ENCODE results near the gene MAL. TPM values are rescaled to one million over a fixed set of nuclear protein-coding genes. Genes with fewer than 3 reads are reported as not detected.

The MAL gene
- total RNA-seq, 4 donors from 2014 or later = 60.0 to 200 (median 121) TPM

DNA sequence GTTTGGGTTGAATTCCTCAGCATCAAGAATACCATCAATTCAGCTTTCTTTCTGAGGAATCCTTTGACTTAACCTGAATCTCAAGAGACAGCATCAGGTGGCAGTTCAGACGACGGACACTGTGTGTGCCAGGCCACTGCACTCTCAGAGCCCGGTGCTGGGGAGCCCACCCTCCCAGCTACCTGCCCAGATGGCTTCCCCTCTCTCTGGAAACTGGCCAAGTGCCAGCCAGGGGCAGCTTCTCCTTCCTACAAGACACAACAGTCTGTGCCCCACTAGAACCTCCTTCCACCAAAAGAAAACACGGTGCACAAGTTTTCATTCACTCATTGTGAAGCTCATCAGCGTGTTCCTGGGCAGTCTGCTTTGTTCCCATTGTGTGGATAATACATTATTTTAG lies 28.5 kb downstream of the MAL start:
- WGBS, 2 donors = 65 to 67% methylated on average over 5 of the region's 5 CpGs
- Histone ChIP-seq H3K27ac (peak overlapping the region in 3 of 4 donors; percentile 14 to 94 (median 91)), H3K4me1 (peaks cover 0 to 38% (median 6%) of the 10 kb centered on the region in 4 donors), H3K9me3 (no peaks in the 10 kb centered on the region), H3K4me3 (no peak overlapping the region), H3K27me3 (no peaks in the 10 kb centered on the region), H3K36me3 (peaks cover 0 to 35% (median 0%) of the 10 kb centered on the region in 3 donors)
- DNase-seq (ENCODE audit: low spot score in 2 of 2) = no peak
- TF ChIP-seq, protein P1, sequence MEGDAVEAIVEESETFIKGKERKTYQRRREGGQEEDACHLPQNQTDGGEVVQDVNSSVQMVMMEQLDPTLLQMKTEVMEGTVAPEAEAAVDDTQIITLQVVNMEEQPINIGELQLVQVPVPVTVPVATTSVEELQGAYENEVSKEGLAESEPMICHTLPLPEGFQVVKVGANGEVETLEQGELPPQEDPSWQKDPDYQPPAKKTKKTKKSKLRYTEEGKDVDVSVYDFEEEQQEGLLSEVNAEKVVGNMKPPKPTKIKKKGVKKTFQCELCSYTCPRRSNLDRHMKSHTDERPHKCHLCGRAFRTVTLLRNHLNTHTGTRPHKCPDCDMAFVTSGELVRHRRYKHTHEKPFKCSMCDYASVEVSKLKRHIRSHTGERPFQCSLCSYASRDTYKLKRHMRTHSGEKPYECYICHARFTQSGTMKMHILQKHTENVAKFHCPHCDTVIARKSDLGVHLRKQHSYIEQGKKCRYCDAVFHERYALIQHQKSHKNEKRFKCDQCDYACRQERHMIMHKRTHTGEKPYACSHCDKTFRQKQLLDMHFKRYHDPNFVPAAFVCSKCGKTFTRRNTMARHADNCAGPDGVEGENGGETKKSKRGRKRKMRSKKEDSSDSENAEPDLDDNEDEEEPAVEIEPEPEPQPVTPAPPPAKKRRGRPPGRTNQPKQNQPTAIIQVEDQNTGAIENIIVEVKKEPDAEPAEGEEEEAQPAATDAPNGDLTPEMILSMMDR (IDR thresholded peaks at IDR 0.05) = no peak

- Histone ChIP-seq H3K4me1 (peaks cover 0 to 47% (median 16%) of the 10 kb centered on the region in 4 donors), H3K36me3 (peaks cover 0 to 25% (median 0%) of the 10 kb centered on the region in 3 donors), H3K27ac (peak overlapping the region; percentile 50 to 94 (median 80)), H3K4me3 (no peak overlapping the region), H3K27me3 (no peaks in the 10 kb centered on the region), H3K9me3 (no peaks in the 10 kb centered on the region)
- TF ChIP-seq EP300 (IDR thresholded peaks at IDR 0.05) = no peak
- TF ChIP-seq, protein P1 (IDR thresholded peaks at IDR 0.05) = no peak
- no peak for TF ChIP-seq POLR2A (IDR thresholded peaks at IDR 0.05)
- DNase-seq (ENCODE audit: low spot score in 2 of 2) = no peak
- WGBS, 2 donors = 56 to 66% methylated on average over 3 of the region's 3 CpGs
Observed at GRCh38 chr2:95055262-95055661, 29.8 kb downstream of the MAL start.

GRCh38 chr2:95056044-95056443 lies 30.5 kb downstream of the MAL start:
- no peak for TF ChIP-seq EP300 (IDR thresholded peaks at IDR 0.05)
- no peak for TF ChIP-seq POLR2A (IDR thresholded peaks at IDR 0.05)
- TF ChIP-seq, protein P1 (IDR thresholded peaks at IDR 0.05) = no peak
- peaks cover 0 to 20% (median 0%) of the 10 kb centered on the region in 3 donors for H3K36me3 ChIP-seq
- H3K4me3 ChIP-seq = no peak overlapping the region
- H3K27ac ChIP-seq = peak overlapping the region; percentile 50 to 94 (median 80)
- no peaks in the 10 kb centered on the region for H3K27me3 ChIP-seq
- 69 to 71% methylated on average over 8 of the region's 8 CpGs for WGBS, 2 donors
- H3K4me1 ChIP-seq = peaks cover 0 to 49% (median 22%) of the 10 kb centered on the region in 4 donors
- no peaks in the 10 kb centered on the region for H3K9me3 ChIP-seq
- DNase-seq (ENCODE audit: low spot score in 2 of 2) = no peak

DNA sequence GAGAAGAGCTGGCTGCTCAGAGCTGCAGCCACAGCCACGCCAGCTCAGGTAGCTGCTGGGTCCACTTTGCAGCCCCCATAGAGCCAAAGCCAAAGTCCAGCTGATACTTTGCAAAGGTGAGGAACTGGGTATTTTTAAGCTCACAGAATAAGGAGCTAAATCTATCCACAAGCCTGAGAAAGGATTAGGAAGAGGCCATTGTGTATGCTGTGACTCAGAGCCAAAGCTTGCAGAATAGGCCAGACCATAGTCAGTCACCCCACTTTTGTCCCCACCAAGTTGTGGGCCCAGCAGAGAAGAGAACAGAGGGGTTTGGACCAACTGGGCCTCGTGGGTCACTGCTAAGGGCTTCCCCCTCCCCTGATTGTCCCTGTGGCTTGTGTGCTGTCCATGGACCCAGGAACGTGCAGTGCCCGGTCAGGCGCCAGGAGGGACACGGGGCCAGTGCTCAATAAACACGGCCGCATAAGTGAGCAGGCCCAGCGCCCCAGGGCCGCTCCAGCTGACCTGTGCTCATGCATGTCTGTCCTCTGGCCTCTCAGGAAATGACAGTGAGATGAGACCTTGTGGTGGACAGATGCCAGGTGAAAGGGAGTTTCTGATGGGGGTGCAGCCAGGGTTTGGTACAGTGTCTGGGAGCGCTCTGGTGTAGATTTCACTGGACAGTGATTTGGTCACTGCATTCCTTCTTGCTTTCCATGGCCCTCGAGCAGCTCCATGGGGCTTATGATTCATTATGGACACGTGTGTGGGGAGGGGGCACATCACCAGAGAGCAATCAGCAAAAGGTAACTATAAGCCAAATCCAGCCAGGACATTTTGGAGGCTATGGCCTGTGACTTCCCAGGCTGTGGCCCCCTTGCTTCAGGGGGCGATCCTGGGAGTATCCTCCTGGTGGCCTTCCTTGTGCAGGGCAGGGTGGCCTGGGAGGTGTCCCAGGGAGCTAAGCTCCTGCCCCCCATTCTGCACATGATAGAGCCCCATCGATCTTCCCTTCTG lies 31.3 kb downstream of the MAL start:
- H3K4me3 ChIP-seq = peak overlapping the region in 1 of 4 donors; percentile 3
- peaks cover 0 to 18% (median 0%) of the 10 kb centered on the region in 3 donors for H3K36me3 ChIP-seq
- TF ChIP-seq EP300 (IDR thresholded peaks at IDR 0.05) = peak in 1 of 2 donors; percentile 85
- peak in 1 of 2 donors; percentile 20 for TF ChIP-seq POLR2A (IDR thresholded peaks at IDR 0.05)
- TF ChIP-seq, protein P1 (IDR thresholded peaks at IDR 0.05) = no peak
- no peaks in the 10 kb centered on the region for H3K9me3 ChIP-seq
- no peaks in the 10 kb centered on the region for H3K27me3 ChIP-seq
- H3K27ac ChIP-seq = peak overlapping the region; percentile 69 to 94 (median 80)
- H3K4me1 ChIP-seq = peaks cover 0 to 56% (median 26%) of the 10 kb centered on the region in 4 donors
- no peak for DNase-seq (ENCODE audit: low spot score in 2 of 2)
- WGBS, 2 donors = 55 to 57% methylated on average over 14 to 15 of the region's 15 CpGs

All from tibial nerve (tissue), 4 donors.